Endothelial cell of umbilical vein (primary cell): Measurements from ENCODE around the gene KAZN.

Source experiments
- CTCF ChIP-seq, 2 donors: IDR thresholded peaks; 1 replicate in 1 of 2; 2 replicates in 1 of 2; pipeline ENCODE4 v1.5.1; 2011; ENCODE audit warnings: low read length in 2 of 2, mild to moderate bottlenecking in 2 of 2, moderate library complexity in 2 of 2, control low read depth in 1 of 2, inconsistent platforms in 1 of 2, low read depth in 1 of 2; ENCODE audit not compliant: insufficient read depth in 1 of 2; ENCODE audit errors: extremely low read depth in 1 of 2
- MAX ChIP-seq: IDR thresholded peaks from 2 replicates; pipeline ENCODE4 v1.6.1; 2011; ENCODE audit not compliant: insufficient read depth, insufficient read length
- POLR2A ChIP-seq: IDR thresholded peaks from 2 replicates; pipeline ENCODE4 v1.6.1; 2012; ENCODE audit warnings: low read depth, mild to moderate bottlenecking, control low read depth, low read length

- no peak for TF ChIP-seq CTCF (IDR thresholded peaks at IDR 0.05; ENCODE audit: extremely low read depth in 1 of 2, insufficient read depth in 1 of 2, low read depth in 1 of 2, low read length in 2 of 2)
- no peak for TF ChIP-seq POLR2A
- no peak for TF ChIP-seq MAX
Measured at GRCh38 chr1:14844356-14844755, 245.9 kb downstream of the KAZN start.
